GM21723 (cell line): Measurements from ENCODE around the gene TTLL11.
"Not testable (repeated sequence)": the region's sequence is repeated elsewhere in the genome, so short reads cannot be mapped to it uniquely, and the experiment has no call there.

Experiments
- ATAC-seq: cut with Tn5 transposase; IDR thresholded peaks from one replicate; pipeline ENCODE4 v1.9.1; 2021; ENCODE audit warnings: mild to moderate bottlenecking, moderate library complexity; ENCODE audit not compliant: unreplicated experiment

The TTLL11 gene

DNA sequence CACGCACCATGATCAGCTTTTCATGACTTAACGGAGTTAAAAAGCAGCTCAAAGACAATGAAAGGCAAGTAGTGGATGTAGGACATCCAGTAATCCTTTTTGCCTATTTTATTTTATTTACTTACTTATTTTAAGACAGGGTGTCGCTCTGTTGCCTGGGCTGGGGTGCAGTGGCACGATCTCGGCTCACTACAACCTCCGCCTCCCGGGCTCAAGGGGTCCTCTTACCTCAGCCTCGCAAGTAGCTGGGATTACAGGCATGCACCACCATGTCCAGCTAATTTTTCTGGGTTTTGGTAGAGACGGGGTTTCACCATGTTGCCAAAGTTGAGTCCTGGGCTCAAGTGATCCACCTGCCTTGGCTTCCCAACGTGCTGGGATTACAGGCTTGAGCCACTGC is 292.7 kb downstream of the TTLL11 start:
- no peak for ATAC-seq

DNA sequence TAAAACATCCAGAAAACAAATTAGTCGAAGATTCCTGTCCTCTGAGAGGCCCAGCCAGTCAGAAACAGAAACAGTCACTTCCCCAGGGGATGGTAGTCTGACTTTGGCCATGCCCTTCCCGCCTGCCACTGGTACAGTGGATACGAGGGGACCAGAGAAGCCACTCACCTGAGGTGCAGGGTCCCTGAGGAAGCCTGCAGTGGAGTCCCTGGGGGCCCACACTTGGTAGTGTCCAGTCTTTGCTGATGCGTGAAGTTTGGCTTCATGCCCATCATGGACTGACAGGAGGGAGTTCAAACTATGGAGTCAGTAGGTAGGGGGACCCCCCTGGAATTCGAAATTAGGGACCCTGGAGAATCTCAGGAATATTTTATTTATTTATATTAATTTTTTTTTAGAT is 294.2 kb downstream of the TTLL11 start:
- ATAC-seq = no peak

DNA sequence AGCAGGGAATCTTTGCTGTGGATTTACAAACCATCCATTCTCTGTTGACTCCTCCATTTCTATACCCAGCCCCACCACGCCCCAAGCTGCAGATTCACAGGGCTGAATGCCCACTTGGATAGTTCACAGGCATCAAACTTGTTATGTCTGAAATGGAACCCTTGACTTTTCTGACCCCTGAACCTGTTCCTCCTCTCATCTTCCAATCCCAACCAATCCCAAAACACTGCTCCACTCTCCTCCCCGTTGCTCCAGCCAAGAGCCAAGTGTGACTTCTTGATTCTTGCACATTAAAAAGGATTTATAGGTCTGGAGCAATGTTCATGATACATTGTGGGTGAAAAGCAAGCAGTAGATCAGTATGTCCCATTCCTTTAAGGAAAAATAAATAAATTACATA is 296.0 kb downstream of the TTLL11 start:
- no peak for ATAC-seq

DNA sequence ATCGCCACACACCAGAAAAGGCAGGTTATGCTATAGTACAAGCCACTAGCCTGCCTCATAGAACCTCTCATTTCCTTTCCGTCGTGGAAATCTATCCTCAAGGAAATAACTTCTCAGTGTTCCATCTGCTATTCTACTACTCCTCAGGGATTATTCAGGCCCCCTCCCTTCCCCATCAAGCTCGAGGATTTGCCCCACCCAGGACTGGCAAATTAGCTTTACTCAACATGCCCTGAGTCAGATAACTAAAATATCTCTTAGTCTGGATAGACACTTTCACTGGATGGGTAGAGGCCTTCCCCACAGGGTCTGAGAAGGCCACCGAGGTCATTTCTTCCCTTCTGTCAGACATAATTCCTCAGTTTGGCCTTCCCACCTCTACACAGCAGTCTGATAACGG is 298.8 kb downstream of the TTLL11 start:
- not testable (repeated sequence) for ATAC-seq

DNA sequence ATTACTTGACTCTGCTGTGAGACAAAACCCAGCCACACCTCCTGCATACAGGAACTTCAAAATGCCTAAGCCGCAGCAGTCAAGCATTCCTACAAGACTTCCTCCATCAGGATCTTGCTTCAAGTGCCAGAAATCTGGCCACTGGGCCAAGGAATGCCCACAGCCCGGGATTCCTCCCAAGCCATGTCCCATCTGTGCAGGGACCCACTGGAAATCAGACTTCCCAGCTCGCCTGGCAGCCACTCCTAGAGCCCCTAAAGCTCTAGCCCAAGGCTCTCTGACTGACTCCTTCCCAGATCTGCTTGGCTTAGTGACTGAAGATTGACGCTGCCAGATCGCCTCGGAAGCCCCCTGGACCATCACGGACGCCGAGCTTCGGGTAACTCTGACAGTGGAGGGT is 300.6 kb downstream of the TTLL11 start:
- ATAC-seq = not testable (repeated sequence)

DNA sequence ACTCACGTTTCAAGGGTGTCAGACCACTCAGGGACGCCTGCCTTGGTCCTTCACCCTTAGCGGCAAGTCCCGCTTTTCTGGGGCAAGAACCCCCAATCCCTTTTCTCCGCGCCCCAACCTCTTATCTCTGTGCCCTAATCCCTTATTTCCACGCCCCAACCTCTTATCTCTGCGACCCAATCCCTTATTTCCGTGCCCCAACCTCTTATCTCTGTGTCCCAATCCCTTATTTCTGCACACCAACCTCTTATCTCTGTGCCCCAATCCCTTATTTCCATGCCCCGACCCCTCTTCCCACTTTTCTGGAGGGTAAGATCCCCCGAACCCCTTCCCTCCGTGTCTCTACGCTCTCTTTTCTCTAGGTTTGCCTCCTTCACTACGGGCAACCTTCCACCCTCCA is 302.3 kb downstream of the TTLL11 start:
- ATAC-seq = no peak

DNA sequence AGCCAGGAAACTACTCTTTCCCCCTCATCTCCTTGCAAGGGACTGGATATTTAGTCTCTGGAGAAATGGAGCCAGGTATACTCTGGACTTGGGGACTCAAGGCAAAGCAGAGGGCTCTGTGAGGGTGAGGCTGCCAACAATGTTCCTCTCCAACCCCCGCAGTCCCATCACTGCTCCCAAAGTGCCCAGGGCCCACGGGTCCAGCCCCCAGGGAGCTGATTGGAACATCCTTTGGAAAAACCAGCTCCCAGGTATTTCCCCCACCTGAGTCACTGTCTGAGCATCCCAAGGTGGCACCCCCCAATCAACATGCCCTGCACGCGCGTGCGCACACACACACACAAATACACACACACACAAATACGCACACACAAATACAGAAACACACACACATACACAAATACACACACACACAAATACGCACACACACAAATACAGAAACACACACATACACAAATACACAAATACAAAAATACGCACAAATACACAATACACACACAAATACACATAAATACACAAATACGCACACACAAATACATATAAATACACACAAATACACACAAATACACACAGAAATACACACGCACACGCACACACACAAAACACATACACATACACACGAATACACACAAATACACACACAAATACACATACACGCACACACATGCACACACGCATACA is 304.3 kb downstream of the TTLL11 start:
- ATAC-seq = no peak

DNA sequence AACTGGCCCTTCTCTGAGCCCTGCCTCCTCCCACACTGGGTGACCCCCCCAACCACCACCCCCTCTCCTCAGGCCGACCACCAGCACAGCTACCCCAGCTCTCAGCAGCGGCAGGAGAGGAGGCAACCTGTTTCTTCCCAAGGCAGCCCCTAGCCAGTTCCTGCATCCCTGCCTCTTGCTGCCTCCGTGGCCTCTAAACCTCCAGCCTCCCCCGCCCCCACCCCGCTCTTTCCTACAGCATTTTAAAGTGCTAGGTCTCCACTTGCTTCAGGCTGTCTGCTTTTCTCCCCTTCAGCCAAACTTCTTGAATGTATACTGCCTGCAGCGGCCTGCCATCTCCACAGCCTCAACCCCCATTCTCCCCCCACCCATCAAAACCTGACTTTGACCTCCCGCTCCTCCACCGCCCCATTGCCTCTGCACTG is 306.1 kb downstream of the TTLL11 start:
- no peak for ATAC-seq

DNA sequence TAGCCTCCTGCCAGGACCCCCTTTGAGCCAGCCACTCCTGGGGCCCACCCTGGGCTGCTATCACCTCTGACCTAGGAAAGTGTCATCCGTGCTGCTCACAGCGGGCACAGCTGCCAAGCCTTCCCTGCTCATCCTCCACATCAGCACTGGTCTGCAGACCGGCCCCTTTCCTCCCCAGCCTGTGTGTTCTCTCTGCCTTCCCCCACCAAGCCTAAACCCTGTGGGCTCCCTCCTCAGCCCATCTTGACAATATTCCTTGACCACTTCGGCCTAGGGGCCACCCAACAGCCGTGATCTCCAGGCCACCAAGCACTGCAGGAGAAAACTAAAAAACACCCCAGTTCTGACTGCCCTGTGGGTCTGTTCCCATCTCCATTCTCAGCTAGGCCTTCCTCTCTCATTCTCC is 306.6 kb downstream of the TTLL11 start:
- no peak for ATAC-seq

DNA sequence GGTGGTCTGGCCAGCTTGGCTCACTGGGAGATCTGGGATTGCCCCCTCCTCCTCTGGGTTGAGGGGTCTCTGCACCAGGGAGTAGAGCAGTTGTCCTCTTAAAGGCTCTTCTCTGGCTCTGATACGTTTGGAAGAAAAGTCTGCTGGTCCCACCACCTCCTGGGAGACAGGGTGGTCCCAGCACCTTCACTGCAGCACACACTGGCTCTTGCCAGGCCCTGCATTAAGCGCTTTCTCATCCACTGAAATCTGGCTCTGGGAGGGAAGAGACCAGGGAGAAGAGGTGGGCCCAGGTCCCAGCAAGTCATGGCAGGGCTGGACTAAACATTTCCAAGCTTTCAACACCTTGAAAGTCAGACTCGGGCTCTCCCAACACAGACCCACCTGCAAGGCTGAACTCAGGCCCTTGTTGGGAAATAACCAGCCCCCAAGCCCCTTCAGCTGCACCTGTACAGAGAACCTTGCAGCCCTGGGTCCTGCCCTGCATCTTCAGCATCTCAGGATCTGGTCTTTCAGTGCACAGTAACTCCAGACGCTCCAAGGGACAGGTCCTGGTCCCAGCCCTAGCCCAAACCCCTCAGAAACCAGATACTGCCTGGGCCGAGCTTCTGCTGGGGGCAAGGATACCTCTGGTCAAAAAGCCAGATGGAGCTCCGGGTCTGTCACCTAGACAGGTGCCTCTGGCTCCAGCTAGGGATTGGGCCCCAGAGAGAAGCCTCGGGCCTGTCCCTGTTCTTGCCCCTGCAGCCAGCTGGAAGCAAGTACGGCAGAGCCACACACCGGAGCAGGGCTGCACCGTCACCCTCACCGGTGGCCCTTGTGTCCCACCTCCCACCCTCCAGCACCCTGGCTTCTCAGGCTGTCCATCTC is 307.2 kb downstream of the TTLL11 start:
- no peak for ATAC-seq

DNA sequence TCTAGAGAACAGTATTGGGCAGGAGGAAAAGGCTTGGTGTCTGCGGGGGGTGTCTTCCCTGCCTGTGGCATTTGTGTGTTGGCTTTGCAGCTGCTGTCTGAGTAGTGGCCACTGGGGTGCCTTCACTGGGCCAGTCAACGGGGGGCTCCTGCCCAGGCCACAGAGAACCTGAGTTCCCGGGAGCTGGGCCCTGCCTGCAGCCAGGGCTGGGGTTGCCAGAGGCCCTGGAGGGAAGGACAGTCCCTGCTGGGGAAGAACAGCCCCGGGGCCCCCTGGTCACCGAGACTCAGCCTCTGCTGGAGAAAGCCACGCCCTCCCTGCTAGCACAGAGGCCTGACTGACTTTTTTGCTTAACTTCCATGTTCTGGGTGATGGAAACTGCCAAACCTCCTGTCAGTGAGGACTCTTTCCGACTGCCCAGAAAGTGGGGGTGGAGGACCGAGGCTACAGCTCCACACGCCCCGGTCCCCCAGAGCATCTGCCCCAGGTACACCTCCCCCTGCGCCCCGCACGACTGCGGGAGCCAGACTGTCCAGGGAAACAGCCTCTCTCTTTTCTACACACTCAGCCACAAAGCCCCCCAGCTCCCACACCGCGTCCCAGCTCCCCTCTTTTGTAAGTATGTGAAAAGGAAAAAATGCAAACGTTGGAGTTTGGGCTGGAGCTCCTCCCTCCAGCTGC is 308.2 kb downstream of the TTLL11 start:
- no peak for ATAC-seq

DNA sequence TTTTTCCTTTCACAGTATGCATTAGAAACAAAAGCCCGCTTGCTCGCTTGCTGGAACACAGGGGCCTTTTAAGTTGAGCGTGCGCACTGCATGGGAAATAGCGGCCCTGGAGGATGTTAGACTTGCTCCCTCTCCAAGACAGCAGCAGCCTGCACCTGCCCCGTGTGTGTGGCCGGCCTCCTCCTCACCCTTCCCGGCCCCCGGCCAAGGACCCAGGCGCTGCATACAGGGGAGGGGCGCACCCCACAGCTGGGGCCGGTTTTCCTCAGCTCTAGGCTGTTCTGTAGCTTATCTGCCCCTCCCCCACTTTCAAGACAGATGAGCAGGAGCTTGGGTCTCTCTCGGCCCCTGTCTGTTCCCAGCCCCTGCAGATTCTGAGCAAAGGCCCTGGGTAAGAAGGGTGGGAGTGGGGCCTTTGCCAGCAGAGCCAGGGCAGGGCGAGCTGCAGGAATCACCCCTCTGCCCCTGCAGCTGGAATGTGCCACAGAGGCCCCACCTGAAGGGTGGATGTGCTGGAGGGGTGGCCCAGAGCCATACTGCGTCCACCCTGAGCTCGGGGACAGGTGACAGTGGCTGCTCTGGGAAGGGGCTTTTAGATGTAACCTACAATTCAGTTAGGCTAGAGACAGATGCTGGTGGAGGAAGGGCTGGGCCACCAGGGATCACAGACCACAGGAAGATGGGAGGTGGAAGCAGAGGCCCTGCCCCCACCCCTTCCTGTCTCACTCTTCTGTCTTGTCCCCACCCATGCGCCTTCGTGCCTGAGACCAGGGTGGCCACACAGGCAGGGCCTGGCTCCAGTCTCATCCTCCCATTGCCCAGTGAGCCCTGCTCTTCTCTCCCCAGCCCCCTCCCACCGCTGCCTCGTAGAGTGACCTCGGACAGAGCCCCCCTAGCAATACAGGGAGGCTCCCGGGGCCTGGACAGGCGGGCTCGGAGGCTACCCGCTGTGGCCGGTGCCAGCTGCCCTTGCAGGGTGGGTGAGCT is 309.3 kb downstream of the TTLL11 start:
- ATAC-seq = no peak

DNA sequence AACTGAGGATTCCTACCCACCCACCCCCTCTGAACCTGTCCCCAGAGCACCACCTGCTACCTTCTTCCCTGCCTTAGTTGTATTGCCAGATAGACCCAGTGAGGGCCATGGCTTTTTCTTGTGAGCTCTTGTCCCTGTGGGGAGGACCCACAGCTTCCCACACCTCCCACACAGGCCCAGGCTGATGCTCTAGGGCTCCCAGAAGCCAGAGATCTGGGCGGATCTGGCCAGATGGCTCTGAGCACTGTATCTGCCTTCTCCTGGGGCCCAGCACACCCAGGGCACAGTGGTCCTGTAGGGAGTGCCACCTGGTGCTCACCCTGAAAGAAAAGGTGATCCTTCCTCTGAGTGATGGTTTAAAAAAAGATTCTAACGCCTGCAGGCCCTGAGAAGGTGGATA is 310.0 kb downstream of the TTLL11 start:
- no peak for ATAC-seq

DNA sequence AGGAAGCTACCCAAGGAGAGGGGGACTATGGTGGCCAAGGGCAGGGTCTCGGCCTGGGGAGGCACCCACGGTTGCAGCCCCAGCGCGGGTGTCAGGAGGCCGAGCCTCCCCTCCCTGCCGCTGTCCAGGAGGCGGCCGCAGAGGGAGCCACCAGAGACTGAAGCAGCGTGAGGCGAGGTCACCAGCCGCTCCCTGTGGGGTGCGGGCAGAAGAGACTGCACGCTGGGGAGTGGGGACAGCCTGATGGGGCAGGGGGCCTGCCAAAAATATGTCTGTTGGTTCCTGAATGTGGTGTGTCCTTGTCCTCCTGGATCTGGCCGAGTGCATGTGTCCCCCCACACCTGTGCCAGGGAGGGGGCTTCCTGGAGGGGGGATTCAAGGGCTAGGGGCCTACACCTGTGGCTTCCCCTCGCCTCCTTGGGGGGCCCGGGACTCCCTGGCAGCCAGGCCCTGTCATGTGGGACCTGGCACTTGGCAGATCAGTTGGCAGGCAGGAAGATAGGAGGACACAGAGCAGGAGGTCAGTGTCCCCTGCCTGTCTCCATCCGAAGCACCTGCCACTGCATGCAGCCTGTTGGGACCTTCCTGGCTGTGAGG is 310.5 kb downstream of the TTLL11 start:
- no peak for ATAC-seq

DNA sequence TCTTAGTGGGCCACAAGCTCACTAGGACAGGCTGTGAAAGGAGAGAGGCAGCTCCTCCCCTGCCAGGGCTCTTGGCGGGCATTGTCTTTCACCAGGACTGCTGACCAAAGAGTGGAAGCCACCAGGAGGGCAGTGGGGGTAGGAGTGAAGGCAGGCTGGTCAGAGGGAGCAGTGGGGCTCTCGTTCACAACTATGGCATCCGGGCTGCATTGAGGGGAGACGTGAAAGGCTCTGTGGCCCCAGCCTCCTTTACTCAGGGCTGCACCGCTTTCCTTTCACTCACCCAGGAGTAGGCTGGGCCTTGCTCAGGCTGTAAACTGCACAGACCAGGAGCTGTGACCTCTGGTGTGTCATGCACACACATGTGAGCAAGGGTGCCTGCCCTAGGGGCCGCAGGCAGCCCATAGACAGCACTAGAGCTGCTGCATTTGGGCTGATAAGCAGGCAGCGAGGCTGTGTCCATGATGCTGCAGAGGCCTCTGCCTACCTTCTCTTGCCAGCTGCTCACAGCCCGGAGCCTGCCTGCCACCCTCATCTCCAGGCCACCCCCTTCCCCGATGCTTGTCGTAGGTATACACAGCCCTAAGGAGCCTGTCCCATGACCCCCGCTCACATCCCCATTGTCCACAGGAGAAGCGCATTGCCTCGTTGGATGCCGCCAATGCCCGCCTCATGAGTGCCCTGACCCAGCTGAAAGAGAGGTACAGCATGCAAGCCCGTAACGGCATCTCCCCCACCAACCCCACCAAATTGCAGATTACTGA is 311.2 kb downstream of the TTLL11 start:
- no peak for ATAC-seq

DNA sequence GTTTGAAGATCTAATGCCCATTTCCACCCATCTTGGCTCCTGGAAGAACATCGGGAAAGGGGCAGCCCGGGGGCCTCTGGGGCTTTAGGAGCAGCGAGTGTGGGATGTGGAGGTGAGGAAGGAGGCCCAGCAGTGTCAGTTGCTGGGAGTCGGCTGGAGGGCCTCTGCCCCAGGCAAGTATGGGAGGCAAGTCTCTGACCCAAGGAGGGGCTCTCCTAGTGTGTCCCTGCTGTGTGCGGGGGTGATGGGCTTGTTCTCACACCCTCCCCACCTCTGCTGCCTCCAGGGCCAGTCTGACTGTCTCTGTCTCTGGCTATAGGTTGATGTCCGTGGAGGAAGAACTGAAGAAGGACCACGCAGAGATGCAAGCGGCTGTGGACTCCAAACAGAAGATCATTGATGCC is 312.0 kb downstream of the TTLL11 start:
- ATAC-seq = no peak

DNA sequence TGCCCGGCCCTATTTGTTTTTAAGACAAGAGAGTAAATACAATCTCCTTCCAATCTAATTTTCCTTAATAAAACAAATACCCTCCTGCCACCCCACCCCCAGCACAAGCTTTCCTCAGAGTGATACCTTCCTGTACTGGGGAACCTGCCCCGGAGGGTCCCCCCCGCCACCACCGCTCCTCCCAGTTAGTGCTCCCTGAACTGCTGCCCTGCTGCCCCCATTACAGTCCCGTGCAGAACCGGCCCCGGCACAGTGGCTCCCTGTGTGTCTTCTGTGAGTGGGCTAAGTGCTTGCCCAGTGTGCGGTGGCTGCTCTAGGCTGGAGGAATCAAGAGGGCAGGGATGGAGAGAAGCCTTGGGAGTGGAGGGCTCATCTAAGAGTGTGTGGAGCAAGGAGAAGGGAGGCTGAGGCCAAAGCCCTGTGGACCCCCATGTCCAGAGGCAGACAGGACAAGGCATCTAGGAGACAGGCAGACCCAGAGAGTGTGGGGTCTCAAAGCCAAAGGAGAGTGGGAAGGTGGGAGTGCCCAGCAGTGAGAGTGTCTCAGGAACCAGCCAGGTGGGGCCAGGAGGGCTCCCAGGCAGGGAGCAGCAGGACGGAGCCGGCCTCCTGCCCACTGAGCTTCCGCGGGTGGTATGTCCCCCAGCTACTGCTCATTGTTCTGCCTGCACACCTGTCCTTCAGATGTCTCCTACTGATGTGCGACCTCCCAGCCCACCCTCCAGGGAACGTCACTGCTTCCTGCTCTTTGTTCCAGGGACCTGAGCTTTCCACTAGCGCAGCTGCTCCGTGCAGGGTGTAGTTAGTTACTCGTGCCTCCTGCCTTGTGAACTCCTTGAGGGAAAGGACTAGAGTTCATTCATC is 312.7 kb downstream of the TTLL11 start:
- ATAC-seq = no peak

DNA sequence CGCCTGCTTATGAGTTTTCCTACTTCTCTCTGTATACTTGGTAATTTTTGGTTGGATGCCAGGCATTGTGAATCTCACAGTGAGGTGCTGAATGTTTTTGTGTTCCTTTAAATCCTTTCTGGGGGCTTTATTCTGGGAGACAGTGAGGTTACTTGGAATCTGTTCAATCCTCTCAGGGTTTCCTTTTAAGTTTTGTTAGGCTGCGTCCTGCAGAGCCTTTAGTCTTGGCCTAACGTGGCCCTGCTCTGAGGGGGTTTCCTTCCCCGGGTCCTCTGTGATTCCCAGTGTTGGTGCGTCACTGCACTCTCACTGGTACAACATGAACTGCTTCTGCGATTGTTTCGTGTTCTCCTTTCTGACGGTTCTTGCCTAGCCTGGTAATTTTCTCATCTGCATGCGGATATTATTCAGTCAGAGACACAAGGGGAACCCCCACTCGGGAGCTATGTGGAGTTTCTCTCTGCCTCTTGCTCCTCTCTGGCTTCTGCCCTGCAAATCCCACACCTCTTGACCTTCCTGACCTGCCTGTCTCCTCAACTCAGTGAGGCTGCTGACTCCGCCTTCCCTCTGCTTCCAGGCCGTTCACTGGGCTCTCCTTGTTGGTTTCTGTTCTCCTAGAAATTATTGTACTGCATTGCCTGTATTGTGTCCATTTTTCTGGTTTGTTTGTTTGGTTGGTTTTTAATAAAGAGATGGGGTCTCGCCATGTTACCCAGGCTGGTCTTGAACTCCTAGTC is 313.6 kb downstream of the TTLL11 start:
- no peak for ATAC-seq
